ENCODE measurements around the gene HDAC5. TPM values are rescaled to one million over a fixed set of nuclear protein-coding genes. Genes with fewer than 3 reads are reported as not detected.
"Not testable (repeated sequence)": the region's sequence is repeated elsewhere in the genome, so short reads cannot be mapped to it uniquely, and the experiment has no call there.

HDAC5 gene
- 63.5 TPM for total RNA-seq

DNA sequence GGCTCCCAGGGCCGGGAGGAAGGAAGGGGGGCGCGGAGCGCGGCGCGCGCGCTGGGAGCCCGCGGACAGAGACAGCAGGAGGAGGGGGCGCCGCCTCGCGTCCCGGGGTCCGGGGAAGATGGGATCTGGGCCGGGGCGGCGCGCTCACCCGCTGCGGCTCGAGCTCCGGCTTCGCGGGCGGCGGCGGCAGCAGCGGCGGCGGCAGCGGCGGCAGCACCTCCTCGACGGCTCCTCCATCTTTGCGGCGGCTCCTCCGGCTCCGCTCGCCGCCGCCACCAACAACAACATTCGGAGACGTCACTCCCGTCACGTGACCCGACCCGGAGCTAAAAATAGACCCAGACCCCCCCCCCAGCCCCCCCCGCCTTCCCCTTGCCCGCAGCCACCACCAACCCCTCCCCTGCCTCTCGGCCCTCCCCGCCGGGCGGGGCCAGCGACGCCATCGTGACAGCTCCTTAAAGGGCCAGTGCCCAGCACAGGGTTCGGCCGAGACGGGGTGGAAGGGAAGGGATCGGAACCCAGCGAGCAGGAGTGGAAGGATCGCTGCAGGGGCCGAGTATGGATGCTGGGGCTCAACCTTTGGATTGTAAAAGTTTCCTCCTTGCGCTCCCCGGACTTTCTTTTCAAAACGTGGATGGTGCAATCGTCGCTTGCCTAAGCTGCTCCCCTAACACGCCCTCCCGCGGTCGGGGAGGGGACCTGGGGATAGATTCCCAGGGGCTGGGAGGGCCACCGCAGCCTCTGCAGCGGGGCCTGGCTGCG is at the start of gene HDAC5:
TSS of gene HDAC5 (minus strand) at position 286 of the 762 bp plus-strand sequence. CDS start 6,126 bp downstream, outside the sequence.
- ATAC-seq (peak; percentile 98), DNase-seq (ENCODE audit: low spot score) (peak; percentile 98)
- intact Hi-C loops (cut with DNase I): no loop called here

DNA sequence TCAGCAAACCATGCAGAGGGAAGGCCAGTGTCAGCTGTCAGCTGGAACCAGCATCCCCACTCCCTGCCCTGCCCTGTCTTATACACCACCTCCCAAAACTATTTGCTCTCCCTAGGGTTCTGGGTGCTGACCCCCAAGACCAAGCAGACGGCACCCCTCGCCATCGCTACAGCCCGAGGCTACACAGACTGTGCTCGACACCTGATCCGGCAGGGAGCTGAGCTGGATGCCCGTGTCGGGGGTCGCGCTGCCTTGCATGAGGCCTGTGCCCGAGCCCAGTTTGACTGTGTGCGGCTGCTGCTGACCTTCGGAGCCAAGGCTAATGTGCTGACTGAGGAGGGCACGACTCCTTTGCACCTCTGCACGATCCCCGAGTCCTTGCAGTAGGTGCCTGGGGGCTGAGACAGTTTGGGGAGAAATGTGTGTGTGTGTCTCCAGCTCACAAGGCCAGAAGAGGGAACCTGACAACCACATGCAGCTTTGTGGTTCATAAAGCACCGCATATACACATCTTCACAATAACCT is 48.6 kb upstream of the HDAC5 start:
- no peak for ATAC-seq
- intact Hi-C loops (cut with DNase I): no loop called here
- no peak for DNase-seq (ENCODE audit: low spot score)

DNA sequence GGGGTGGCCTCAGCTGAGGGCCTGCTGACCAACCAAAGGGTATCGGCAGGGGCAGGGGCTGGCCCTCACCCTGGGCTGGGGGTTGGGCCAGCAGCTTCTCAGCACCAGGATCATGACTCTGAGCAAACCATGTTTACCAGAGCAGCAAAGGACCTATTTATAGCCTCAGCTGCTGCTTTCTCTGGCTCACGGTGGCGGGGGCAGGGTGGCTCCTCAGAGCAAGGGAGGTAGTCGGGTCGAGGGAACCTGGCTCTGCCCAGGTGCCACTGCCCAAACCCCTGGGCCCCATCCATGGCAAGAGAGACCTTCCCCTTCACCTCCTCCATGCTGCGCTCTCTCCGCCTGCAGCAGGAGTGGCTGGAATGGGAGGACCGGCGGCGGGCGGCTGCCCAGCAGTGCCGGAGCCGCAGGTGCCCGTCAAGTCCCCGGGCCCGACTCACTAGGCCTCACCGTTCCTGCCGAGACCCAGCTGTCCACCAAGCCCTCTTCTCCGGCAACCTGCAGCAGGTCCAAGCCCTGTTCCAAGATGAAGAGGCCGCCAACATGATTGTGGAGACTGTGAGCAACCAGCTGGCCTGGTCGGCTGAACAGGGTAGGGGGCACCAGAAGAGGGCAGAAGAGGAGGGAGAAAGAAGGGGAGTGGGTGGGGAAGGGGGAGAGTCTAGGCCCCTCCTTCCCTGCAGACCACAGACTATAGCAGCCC is 47.2 kb upstream of the HDAC5 start, which contains the start of gene ASB16:
TSS of gene ASB16 (plus strand) at position 206 of the 703 bp plus-strand sequence. CDS start at position 292, 86 bp downstream.
- intact Hi-C loops (cut with DNase I): no loop called here
- DNase-seq (ENCODE audit: low spot score) (no peak), ATAC-seq (peak; percentile 9)

- ATAC-seq: no peak
- no peak for DNase-seq (ENCODE audit: low spot score)
- intact Hi-C loops (cut with DNase I): no loop called here
Measured at GRCh38 chr17:44170135-44170498, 46.7 kb upstream of the HDAC5 start.

- peak; percentile 7 for ATAC-seq
- intact Hi-C loops (cut with DNase I): no loop called here
- no peak for DNase-seq (ENCODE audit: low spot score)
Measured at GRCh38 chr17:44167181-44167861, 43.9 kb upstream of the HDAC5 start.

DNA sequence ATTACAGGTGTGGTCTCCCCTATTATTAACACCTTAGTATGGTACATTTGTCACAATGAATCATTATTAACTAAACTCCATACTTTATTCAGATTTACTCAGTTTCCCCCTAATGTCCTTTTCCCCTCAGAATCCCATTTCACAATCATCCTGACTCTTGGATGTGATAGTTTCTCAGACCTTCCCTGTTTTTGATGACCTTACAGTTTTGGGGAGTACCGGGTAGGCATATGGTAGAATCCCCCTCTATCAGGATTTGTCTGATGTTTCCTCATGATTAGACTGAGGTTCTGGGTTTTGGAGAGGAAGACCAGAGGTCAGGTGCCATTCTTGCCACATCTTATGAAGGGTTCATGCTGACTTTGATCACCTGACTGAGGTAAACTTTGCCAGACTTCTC is 41.0 kb upstream of the HDAC5 start:
- ATAC-seq (no peak), DNase-seq (ENCODE audit: low spot score) (no peak)
- intact Hi-C loops (cut with DNase I): no loop called here

DNA sequence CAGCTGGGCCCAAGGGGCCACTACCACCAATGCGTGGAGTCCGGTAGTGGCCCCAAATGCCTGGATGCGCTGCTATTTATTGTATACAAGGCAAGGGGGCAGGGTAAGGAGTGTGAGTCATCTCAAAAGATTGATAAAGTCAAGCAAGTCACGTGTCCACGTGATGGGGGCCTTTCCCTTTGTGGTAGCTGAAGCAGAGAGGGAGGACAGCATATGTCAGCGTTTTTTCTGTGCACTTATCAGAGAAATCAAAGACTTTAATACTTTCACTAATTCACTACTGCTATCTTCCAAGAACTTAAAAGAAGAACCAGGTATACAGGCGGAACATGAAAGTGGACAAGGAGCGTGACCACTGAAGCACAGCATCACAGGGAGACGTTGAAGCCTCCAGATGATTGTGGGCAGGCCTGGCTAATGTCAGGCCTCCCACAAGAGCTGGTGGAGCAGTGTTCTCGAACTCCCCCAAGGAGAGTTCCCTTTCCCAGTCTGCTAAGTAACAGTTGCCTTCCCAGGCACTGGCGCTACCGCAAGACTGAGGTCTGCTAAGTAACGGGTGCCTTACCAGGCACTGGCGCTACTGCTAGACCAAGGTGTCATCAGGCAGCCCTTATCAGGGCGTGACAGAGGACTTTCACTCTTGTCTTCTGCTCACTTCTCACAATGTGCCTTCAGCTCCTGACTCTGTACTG is 36.2 kb upstream of the HDAC5 start:
- intact Hi-C loops (cut with DNase I): no loop called here
- DNase-seq (ENCODE audit: low spot score): no peak

GRCh38 chr17:44155488-44155887 is 32.0 kb upstream of the HDAC5 start:
- no peak for DNase-seq (ENCODE audit: low spot score)
- intact Hi-C loops (cut with DNase I): no loop called here
- ATAC-seq: no peak

More for the DNA sequence above, 36.2 kb upstream of the HDAC5 start:
- no peak for ATAC-seq

GRCh38 chr17:44152875-44153274 is 29.4 kb upstream of the HDAC5 start:
- ATAC-seq (no peak), DNase-seq (ENCODE audit: low spot score) (no peak)
- intact Hi-C loops (cut with DNase I): no loop called here

GRCh38 chr17:44149750-44150329 is 26.4 kb upstream of the HDAC5 start:
- ATAC-seq: no peak
- intact Hi-C loops (cut with DNase I): no loop called here
- DNase-seq (ENCODE audit: low spot score): no peak

GRCh38 chr17:44149066-44149465 is 25.6 kb upstream of the HDAC5 start:
- ATAC-seq; intact Hi-C loops (cut with DNase I); DNase-seq (ENCODE audit: low spot score): not testable (repeated sequence)

GRCh38 chr17:44147812-44148211 is 24.4 kb upstream of the HDAC5 start:
- ATAC-seq (no peak), DNase-seq (ENCODE audit: low spot score) (no peak)
- intact Hi-C loops (cut with DNase I): no loop called here

GRCh38 chr17:44146375-44147346 is 23.2 kb upstream of the HDAC5 start:
- intact Hi-C loops (cut with DNase I): no loop called here
- DNase-seq (ENCODE audit: low spot score): no peak
- ATAC-seq: no peak

- DNase-seq (ENCODE audit: low spot score) (no peak), ATAC-seq (peak; percentile 41)
- intact Hi-C loops (cut with DNase I): no loop called here
Measured at GRCh38 chr17:44144966-44145739, 21.7 kb upstream of the HDAC5 start.

DNA sequence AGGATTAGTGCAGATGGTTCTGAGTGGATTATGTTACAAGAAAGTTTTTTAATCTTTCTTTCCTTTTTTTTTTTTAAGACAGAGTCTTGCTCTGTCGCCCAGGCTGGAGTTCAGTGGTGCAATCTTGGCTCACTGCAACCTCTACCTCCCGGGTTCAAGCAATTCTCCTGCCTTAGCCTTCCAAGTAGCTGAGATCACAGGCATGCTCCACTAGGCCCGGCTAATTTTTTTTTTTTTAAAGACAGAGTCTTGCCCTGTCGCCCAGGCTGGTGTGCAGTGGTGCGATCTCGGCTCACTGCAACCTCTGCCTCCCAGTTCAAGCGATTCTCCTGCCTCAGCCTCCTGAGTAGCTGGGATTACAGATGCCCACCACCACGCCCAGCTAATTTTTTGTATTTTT is 20.5 kb upstream of the HDAC5 start:
- DNase-seq (ENCODE audit: low spot score); ATAC-seq: not testable (repeated sequence)

GRCh38 chr17:44137891-44138709 is 14.7 kb upstream of the HDAC5 start:
- peak; percentile 91 for ATAC-seq
- peak; percentile 85 for DNase-seq (ENCODE audit: low spot score)
- intact Hi-C loops (cut with DNase I): no loop called here

More for the DNA sequence above, 20.5 kb upstream of the HDAC5 start:
- intact Hi-C loops (cut with DNase I): not testable (repeated sequence)
